Panc1 (cell line): ENCODE data around the gene ZBTB7C. TPM values are rescaled to one million over a fixed set of nuclear protein-coding genes. Genes with fewer than 3 reads are reported as not detected.

ENCODE experiments used
- ATAC-seq: fragments of 200-7000 bp; cut with Tn5 transposase; 2 replicates; pipeline ENCODE4 v1.9.1; 2020; ENCODE audit warnings: mild to moderate bottlenecking, moderate library complexity
- BruUV-seq: library from RNA; stranded (reverse); fragments of 400-500 nt; replicated peaks from 2 replicates; lab custom pipeline; 2021; lab: Mats Ljungman, UMichigan
- CTCF ChIA-PET: fragments of 300-600 bp; sonication (Branson Sonifier 250); formaldehyde crosslinking; loops from one replicate; lab custom pipeline; 2022; ENCODE audit warnings: antibody characterized with exemption; lab: Charles Lee
- POLR2A ChIA-PET: fragments of 300-600 bp; sonication (Branson Sonifier 250); formaldehyde crosslinking; loops from one replicate; lab custom pipeline; 2022; ENCODE audit warnings: antibody characterized with exemption; lab: Charles Lee
- DNase-seq: peaks from one replicate; pipeline ENCODE4 v3.0.0-alpha.2; 2010; ENCODE audit warnings: low read depth, low spot score
- H3K27ac ChIP-seq: 2 replicates; pipeline ENCODE4 v1.5.1; 2011; ENCODE audit warnings: mild to moderate bottlenecking, low read length, inconsistent platforms
- H3K27me3 ChIP-seq: fragments of 200-500 bp; sonication (Bioruptor generic); 2 replicates; pipeline ENCODE4 v1.6.0; 2014; ENCODE audit warnings: low read length, inconsistent platforms; ENCODE audit not compliant: control insufficient read depth, insufficient read depth
- H3K36me3 ChIP-seq: fragments of 200-500 bp; sonication (Bioruptor generic); 2 replicates; pipeline ENCODE4 v1.5.1; 2014; ENCODE audit warnings: inconsistent platforms, mild to moderate bottlenecking, low read length, moderate library complexity; ENCODE audit not compliant: control insufficient read depth, insufficient read depth
- H3K4me1 ChIP-seq: 2 replicates; pipeline ENCODE4 v1.5.1; 2011; ENCODE audit warnings: inconsistent platforms, mild to moderate bottlenecking, low read length, moderate library complexity; ENCODE audit not compliant: control insufficient read depth, insufficient read depth
- H3K4me3 ChIP-seq, 2 experiments: 2 replicates each; pipeline ENCODE4 v1.5.1; 2011 to 2012; ENCODE audit warnings: low read depth in 2 of 2, low read length in 2 of 2, mild to moderate bottlenecking in 2 of 2, inconsistent platforms in 1 of 2, moderate library complexity in 1 of 2
- H3K9me3 ChIP-seq: fragments of 200-500 bp; sonication (Bioruptor generic); 2 replicates; pipeline ENCODE4 v1.5.1; 2014; ENCODE audit warnings: low read depth, mild to moderate bottlenecking, inconsistent platforms, low read length, moderate library complexity; ENCODE audit not compliant: control insufficient read depth, insufficient read depth
- CTCF ChIP-seq: fragments of 450-650 bp; IDR thresholded peaks from 2 replicates; pipeline ENCODE4 v1.5.1; 2017; ENCODE audit warnings: mild to moderate bottlenecking
- POLR2AphosphoS5 ChIP-seq: IDR thresholded peaks from 2 replicates; pipeline ENCODE4 v1.6.1; 2012; ENCODE audit warnings: mild to moderate bottlenecking, low read depth, low read length, moderate library complexity
- SIN3A ChIP-seq: IDR thresholded peaks from 2 replicates; pipeline ENCODE4 v1.6.1; 2012; ENCODE audit warnings: low read depth, mild to moderate bottlenecking, low read length, moderate library complexity, borderline replicate concordance; ENCODE audit not compliant: insufficient read depth
- TCF7L2 ChIP-seq: IDR thresholded peaks from 2 replicates; pipeline ENCODE4 v1.6.1; 2011; ENCODE audit warnings: mild to moderate bottlenecking, low read depth, low read length, inconsistent platforms
- in situ Hi-C: cut with HindIII; loops from 2 replicates; pipeline ENCODE4 v1.10.0; 2016; ENCODE audit warnings: low sequenced_read_pairs, low pct_unique_long_range_greater_than_20kb
- intact Hi-C: fragments of 100-400 bp; cut with micrococcal nuclease; formaldehyde crosslinking; loops from one replicate; pipeline ENCODE4 v1.10.0; 2022; ENCODE audit not compliant: unreplicated experiment
- total RNA-seq: library from RNA; stranded (reverse); gene quantifications from one replicate; pipeline ENCODE4 v1.2.1, GENCODE V29; 2021; ENCODE audit not compliant: unreplicated experiment
- TF ChIP-seq, protein P1 (sequence below), 2 experiments: IDR thresholded peaks; 2 replicates each; pipeline ENCODE4 v1.6.1; 2011 to 2012; ENCODE audit warnings: low read depth in 2 of 2, control low read depth in 1 of 2, low read length in 1 of 2, mild to moderate bottlenecking in 1 of 2, moderate library complexity in 1 of 2; ENCODE audit not compliant: insufficient read depth in 1 of 2

The ZBTB7C gene
- total RNA-seq, 1 experiment from 2014 or later = 0.03 TPM

- no peak for ATAC-seq
- H3K4me3 ChIP-seq = no peak overlapping the region
- in situ Hi-C loops (no loop called here), intact Hi-C loops (no loop called here)
- TF ChIP-seq POLR2AphosphoS5 = no peak
- TF ChIP-seq CTCF = no peak
- TF ChIP-seq, protein P1, sequence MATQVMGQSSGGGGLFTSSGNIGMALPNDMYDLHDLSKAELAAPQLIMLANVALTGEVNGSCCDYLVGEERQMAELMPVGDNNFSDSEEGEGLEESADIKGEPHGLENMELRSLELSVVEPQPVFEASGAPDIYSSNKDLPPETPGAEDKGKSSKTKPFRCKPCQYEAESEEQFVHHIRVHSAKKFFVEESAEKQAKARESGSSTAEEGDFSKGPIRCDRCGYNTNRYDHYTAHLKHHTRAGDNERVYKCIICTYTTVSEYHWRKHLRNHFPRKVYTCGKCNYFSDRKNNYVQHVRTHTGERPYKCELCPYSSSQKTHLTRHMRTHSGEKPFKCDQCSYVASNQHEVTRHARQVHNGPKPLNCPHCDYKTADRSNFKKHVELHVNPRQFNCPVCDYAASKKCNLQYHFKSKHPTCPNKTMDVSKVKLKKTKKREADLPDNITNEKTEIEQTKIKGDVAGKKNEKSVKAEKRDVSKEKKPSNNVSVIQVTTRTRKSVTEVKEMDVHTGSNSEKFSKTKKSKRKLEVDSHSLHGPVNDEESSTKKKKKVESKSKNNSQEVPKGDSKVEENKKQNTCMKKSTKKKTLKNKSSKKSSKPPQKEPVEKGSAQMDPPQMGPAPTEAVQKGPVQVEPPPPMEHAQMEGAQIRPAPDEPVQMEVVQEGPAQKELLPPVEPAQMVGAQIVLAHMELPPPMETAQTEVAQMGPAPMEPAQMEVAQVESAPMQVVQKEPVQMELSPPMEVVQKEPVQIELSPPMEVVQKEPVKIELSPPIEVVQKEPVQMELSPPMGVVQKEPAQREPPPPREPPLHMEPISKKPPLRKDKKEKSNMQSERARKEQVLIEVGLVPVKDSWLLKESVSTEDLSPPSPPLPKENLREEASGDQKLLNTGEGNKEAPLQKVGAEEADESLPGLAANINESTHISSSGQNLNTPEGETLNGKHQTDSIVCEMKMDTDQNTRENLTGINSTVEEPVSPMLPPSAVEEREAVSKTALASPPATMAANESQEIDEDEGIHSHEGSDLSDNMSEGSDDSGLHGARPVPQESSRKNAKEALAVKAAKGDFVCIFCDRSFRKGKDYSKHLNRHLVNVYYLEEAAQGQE (IDR thresholded peaks at IDR 0.05; ENCODE audit: insufficient read depth in 1 of 2, low read depth in 2 of 2, low read length in 1 of 2) = no peak
- no peak for TF ChIP-seq TCF7L2
- no peak for TF ChIP-seq SIN3A
- H3K4me1 ChIP-seq = no peaks in the 10 kb centered on the region
- POLR2A ChIA-PET = no interaction called here
- peaks cover 2% of the 10 kb centered on the region; the same call in 1 of the 2 replicates for H3K27me3 ChIP-seq
- no peaks in the 10 kb centered on the region for H3K9me3 ChIP-seq
- no peak for DNase-seq
- no TSS peak for BruUV-seq
- CTCF ChIA-PET = interaction anchor here (0.8 kb wide), 1 partner anchor 20 kb away, joined by 3 read pairs; no protein-coding TSS in a partner anchor
- H3K27ac ChIP-seq = no peak overlapping the region
- H3K36me3 ChIP-seq = no peaks in the 10 kb centered on the region
Measured at GRCh38 chr18:48391868-48392267, 17.3 kb downstream of the ZBTB7C start.

GRCh38 chr18:48390641-48391040, 18.5 kb downstream of the ZBTB7C start:
- no peaks in the 10 kb centered on the region for H3K36me3 ChIP-seq
- H3K27ac ChIP-seq = no peak overlapping the region
- no TSS peak for BruUV-seq
- ChIA-PET CTCF (no interaction called here), POLR2A (no interaction called here)
- H3K27me3 ChIP-seq = no peaks in the 10 kb centered on the region; the same call in 1 of the 2 replicates
- ATAC-seq = no peak
- in situ Hi-C loops = no loop called here
- H3K4me1 ChIP-seq = no peaks in the 10 kb centered on the region
- intact Hi-C loops = no loop called here
- TF ChIP-seq POLR2AphosphoS5 = no peak
- TF ChIP-seq SIN3A = no peak
- TF ChIP-seq, protein P1 (IDR thresholded peaks at IDR 0.05; ENCODE audit: insufficient read depth in 1 of 2, low read depth in 2 of 2, low read length in 1 of 2) = no peak
- no peak for TF ChIP-seq CTCF
- TF ChIP-seq TCF7L2 = no peak
- DNase-seq = no peak
- no peak overlapping the region for H3K4me3 ChIP-seq
- H3K9me3 ChIP-seq = no peaks in the 10 kb centered on the region
